Progenitor cell of endocrine pancreas (in vitro differentiated cells): ENCODE results near the gene PLXND1. TPM values are rescaled to one million over a fixed set of nuclear protein-coding genes. Genes with fewer than 3 reads are reported as not detected.

Experiments
- DNase-seq: peaks from one replicate; pipeline ENCODE4 v3.0.0; 2021; ENCODE audit warnings: low spot score; ENCODE audit not compliant: unreplicated experiment
- H3K27ac Mint-ChIP-seq: 2 replicates; pipeline ENCODE4 v1.8.0; 2021; ENCODE audit warnings: mild to moderate bottlenecking, moderate library complexity, mixed read lengths
- H3K27me3 Mint-ChIP-seq: 2 replicates; pipeline ENCODE4 v1.8.0; 2021; ENCODE audit warnings: mixed read lengths
- H3K36me3 Mint-ChIP-seq: 2 replicates; pipeline ENCODE4 v1.8.0; 2022; ENCODE audit warnings: mixed read lengths; ENCODE audit not compliant: insufficient read depth
- H3K4me1 Mint-ChIP-seq: 2 replicates; pipeline ENCODE4 v1.8.0; 2021; ENCODE audit warnings: low read depth, mixed read lengths
- H3K4me3 Mint-ChIP-seq: 2 replicates; pipeline ENCODE4 v1.8.0; 2021; ENCODE audit warnings: low read depth, mild to moderate bottlenecking, moderate library complexity, mixed read lengths
- H3K9me3 Mint-ChIP-seq: 2 replicates; pipeline ENCODE4 v1.8.0; 2021; ENCODE audit warnings: low read depth, mixed read lengths
- total RNA-seq: library from RNA; stranded (reverse); gene quantifications from 2 replicates; pipeline ENCODE4 v1.2.1, GENCODE V29; 2021
- TF ChIP-seq, protein P1 (sequence below): fragments of 200-600 bp; sonication (generic); IDR thresholded peaks from one replicate; pipeline ENCODE4 v1.5.0; 2021; ENCODE audit warnings: antibody characterized with exemption, mild to moderate bottlenecking; ENCODE audit not compliant: unreplicated experiment

PLXND1 gene
- total RNA-seq, 1 donor from 2014 or later = 18.0 TPM

DNA sequence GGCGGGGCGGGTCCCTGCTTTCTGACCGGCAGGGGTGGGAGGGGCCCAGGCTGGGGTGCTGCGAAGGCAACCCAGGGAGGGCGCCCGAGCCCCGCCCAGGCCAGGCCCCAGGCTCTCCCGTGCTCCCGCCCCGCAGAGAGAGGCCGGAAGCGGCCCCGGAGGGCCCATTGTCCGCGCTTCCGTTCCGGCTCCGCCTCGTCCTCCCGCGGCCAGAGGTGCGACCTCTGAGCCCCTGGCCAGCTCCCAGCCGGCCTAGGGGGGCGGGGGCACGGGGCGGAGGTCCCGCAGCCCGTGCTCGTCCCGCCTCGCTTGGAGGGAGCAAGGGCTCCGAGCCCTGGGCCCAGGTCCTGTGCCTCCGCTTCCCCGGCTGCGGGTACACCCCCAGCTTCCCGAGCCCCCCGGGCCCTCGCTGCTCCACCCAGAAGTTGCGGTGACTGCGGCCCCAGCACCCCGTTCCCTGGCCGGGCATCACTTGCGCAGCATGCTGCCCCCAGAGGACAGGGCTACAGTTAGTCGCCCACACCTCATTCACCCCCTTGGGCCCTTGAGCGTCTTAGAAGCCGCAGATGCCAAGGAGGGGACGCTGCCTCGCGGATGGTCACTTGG is 20.4 kb upstream of the PLXND1 start:
- H3K9me3 Mint-ChIP-seq = no peaks in the 10 kb centered on the region

DNA sequence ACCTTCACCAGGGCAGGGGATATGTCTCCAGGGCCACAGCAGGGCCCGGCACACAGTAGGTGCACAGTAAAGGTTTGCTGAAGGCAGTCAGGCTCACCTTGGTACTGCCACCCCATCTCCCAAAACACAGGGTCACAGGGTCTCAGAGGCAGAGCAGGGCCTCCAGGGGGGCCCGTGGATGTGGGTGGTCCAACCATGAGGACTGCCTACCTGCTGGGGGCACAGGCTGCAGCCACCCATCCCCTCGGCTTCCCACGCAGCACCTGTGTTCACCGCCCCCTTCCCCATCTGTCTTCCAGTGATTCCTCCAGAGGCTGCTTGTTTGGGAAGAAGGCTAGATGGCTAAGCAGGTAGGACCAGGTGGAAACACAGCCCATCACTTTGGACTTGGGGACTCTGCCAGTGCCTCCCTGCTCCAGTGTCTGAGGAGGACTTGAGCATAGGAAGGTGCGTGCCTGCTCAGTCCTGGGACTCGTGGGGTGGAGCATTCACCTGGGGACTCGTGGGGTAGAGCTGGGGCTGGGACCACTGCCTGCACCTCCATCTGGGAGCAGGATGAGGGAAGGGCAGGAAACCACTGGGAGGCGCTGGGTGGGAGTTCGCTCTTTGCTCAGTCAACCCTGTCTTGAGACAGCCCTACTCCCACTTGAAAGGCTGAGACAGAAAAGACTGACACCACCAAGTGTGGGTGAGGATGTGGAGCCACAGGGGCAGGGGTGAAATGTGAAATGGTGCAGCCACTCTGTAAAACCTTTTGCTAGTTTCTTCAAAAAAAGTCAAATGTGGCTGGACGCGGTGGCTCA is 18.8 kb upstream of the PLXND1 start:
- H3K4me3 Mint-ChIP-seq = peak overlapping the region; percentile 5
- peaks cover 22% of the 10 kb centered on the region for H3K4me1 Mint-ChIP-seq
- no peak for DNase-seq

More for the DNA sequence above, 20.4 kb upstream of the PLXND1 start:
- H3K4me3 Mint-ChIP-seq = peak overlapping the region; percentile 84
- DNase-seq = peak; percentile 71
- no peaks in the 10 kb centered on the region for H3K27me3 Mint-ChIP-seq
- TF ChIP-seq, protein P1, sequence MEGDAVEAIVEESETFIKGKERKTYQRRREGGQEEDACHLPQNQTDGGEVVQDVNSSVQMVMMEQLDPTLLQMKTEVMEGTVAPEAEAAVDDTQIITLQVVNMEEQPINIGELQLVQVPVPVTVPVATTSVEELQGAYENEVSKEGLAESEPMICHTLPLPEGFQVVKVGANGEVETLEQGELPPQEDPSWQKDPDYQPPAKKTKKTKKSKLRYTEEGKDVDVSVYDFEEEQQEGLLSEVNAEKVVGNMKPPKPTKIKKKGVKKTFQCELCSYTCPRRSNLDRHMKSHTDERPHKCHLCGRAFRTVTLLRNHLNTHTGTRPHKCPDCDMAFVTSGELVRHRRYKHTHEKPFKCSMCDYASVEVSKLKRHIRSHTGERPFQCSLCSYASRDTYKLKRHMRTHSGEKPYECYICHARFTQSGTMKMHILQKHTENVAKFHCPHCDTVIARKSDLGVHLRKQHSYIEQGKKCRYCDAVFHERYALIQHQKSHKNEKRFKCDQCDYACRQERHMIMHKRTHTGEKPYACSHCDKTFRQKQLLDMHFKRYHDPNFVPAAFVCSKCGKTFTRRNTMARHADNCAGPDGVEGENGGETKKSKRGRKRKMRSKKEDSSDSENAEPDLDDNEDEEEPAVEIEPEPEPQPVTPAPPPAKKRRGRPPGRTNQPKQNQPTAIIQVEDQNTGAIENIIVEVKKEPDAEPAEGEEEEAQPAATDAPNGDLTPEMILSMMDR = peak; percentile 22
- H3K27ac Mint-ChIP-seq = peak overlapping the region; percentile 98
- H3K4me1 Mint-ChIP-seq = peaks cover 20% of the 10 kb centered on the region
- no peaks in the 10 kb centered on the region for H3K36me3 Mint-ChIP-seq

DNA sequence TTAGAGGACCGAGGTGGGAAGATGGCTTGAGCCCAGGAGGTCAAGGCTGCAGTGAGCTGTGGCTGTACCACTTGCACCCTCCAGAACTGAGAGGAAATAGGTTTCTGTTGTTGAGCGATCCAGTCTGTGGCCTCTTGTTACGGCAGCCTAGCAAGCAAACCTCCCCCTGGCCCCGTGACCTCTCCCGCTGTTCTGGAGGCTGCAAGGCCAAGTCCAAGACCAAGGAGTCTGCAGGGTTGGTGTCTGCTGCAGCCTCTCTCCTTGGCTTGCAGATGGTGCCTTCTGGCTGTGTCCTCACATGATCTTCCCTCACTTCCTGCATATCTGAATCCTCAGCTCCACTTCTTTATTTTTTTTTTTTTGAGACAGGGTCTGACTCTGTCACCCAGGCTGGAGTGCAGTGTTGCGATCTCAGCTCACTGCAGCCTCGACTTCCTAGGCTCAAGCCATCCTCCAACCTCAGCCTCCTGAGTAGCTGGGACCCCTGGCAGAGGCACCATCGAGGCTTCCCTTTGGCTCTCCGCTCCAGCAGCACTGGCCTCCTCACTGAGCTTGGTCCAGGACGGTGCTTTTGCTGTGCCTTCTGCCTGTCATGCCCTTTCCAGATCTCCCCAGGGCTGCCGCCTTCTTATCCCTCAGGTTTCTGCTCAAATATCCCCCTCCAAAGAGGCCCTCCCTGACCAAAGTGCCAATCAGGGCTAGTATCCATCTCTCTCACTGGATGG is 18.0 kb upstream of the PLXND1 start:
- TF ChIP-seq, protein P1 = no peak
- Mint-ChIP-seq H3K4me3 (no peak overlapping the region), H3K36me3 (no peaks in the 10 kb centered on the region), H3K9me3 (no peaks in the 10 kb centered on the region), H3K4me1 (peaks cover 22% of the 10 kb centered on the region), H3K27me3 (no peaks in the 10 kb centered on the region), H3K27ac (no peak overlapping the region)
- DNase-seq = no peak

More for the DNA sequence above, 18.8 kb upstream of the PLXND1 start:
- Mint-ChIP-seq H3K27me3 (no peaks in the 10 kb centered on the region), H3K27ac (peak overlapping the region; percentile 93), H3K9me3 (no peaks in the 10 kb centered on the region), H3K36me3 (no peaks in the 10 kb centered on the region)
- TF ChIP-seq, protein P1 = no peak

DNA sequence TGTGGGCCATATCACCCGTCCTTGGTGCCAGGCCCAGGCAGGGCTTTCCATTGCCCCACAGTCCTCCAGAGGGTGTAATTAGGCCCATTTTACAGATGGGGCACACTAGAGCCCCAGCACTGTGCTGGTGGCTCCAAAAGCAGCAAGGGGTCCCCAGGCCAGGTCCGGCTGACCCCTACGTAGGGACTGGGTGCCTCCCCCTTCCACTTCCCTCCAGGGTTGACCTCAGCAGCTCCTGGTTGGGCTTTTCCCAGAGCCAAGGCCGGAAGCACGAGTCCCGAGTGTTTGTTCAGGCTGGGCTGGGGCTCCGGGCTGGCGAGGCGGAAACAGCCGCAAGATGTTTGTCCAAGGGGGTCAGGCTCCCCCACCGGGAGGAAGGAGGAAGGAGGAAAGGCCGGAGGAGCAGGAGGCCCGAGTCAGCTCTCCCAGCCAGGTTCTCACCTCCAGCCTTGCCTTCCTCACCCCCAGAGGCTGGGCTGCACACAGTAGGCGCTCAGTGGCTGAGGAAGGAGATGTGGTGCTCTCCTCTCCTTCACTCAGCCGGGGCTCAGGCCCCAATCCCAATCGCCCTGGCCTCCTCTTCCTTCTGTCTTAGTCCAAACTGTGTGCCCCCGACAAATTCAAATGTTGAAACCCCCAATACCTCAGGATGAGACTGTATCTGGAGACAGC is 17.1 kb upstream of the PLXND1 start:
- TF ChIP-seq, protein P1 = no peak
- Mint-ChIP-seq H3K36me3 (no peaks in the 10 kb centered on the region), H3K9me3 (no peaks in the 10 kb centered on the region), H3K27ac (no peak overlapping the region), H3K4me1 (peaks cover 22% of the 10 kb centered on the region), H3K4me3 (no peak overlapping the region), H3K27me3 (no peaks in the 10 kb centered on the region)
- no peak for DNase-seq

DNA sequence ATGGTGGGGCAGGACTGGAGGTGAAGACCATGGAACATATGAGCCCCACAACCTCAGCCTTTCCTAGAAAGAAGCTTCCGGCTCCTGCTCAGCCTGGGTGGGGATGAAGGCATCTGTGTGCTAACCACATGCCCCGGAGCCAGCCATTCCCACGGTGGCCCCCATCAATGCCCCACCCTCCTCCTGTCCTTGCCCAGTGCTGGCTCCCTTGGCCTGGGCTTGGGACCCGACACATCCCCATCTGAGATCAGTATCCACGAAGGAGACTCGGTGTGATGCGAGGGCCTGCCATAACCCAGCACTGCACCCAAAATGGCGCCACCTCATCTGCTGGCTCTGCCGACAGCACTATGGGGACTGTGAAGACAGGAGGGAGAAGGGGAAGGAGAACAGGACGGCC is 16.5 kb upstream of the PLXND1 start:
- no peak overlapping the region for H3K27ac Mint-ChIP-seq
- H3K4me3 Mint-ChIP-seq = no peak overlapping the region
- H3K9me3 Mint-ChIP-seq = no peaks in the 10 kb centered on the region
- H3K36me3 Mint-ChIP-seq = no peaks in the 10 kb centered on the region
- peaks cover 19% of the 10 kb centered on the region for H3K4me1 Mint-ChIP-seq
- DNase-seq = no peak
- TF ChIP-seq, protein P1 = no peak
- no peaks in the 10 kb centered on the region for H3K27me3 Mint-ChIP-seq
